Left kidney (tissue), 2 donors: ENCODE data around the gene OSBPL5. TPM values are rescaled to one million over a fixed set of nuclear protein-coding genes. Genes with fewer than 3 reads are reported as not detected.
"Not testable (repeated sequence)": the region's sequence is repeated elsewhere in the genome, so short reads cannot be mapped to it uniquely, and the experiment has no call there.

Source experiments
- DNase-seq: peaks from one replicate; pipeline ENCODE4 v3.0.0-alpha.2; 2013
- polyA plus RNA-seq: library from polyadenylated mRNA; unstranded; fragments of 120-200 nt; gene quantifications from one replicate; pipeline ENCODE4 v1.2.1, GENCODE V29; 2013; ENCODE audit not compliant: insufficient read length

Gene OSBPL5
- polyA plus RNA-seq, 1 donor = 20.5 TPM

GRCh38 chr11:3083321-3083720, 81.8 kb downstream of the OSBPL5 start:
- no peak for DNase-seq

- DNase-seq = no peak
These were observed 83.7 kb downstream of the OSBPL5 start for GRCh38 chr11:3081386-3081751.

GRCh38 chr11:3080733-3081385, 84.3 kb downstream of the OSBPL5 start:
- DNase-seq = no peak

GRCh38 chr11:3080104-3080503, 85.0 kb downstream of the OSBPL5 start:
- no peak for DNase-seq

GRCh38 chr11:3077846-3078440, 87.2 kb downstream of the OSBPL5 start:
- no peak for DNase-seq

- no peak for DNase-seq
These were observed 87.8 kb downstream of the OSBPL5 start for GRCh38 chr11:3077189-3077836.

GRCh38 chr11:3074912-3075589, 90.1 kb downstream of the OSBPL5 start:
- no peak for DNase-seq

GRCh38 chr11:3073029-3073435, 92.1 kb downstream of the OSBPL5 start:
- DNase-seq = peak; percentile 22

GRCh38 chr11:3069425-3069824, 95.7 kb downstream of the OSBPL5 start:
- no peak for DNase-seq

GRCh38 chr11:3066308-3066707, 98.8 kb downstream of the OSBPL5 start:
- not testable (repeated sequence) for DNase-seq

- not testable (repeated sequence) for DNase-seq
These were observed 100.4 kb downstream of the OSBPL5 start for GRCh38 chr11:3064709-3065108.

- DNase-seq = not testable (repeated sequence)
These were observed 101.2 kb downstream of the OSBPL5 start for GRCh38 chr11:3063876-3064275.

- DNase-seq = not testable (repeated sequence)
These were observed 101.7 kb downstream of the OSBPL5 start for GRCh38 chr11:3063432-3063831.

GRCh38 chr11:3060436-3061025, 104.6 kb downstream of the OSBPL5 start:
- DNase-seq = no peak

GRCh38 chr11:3058753-3059664, 106.1 kb downstream of the OSBPL5 start:
- no peak for DNase-seq

GRCh38 chr11:3057069-3057963, 107.8 kb downstream of the OSBPL5 start, which contains the start of gene CARS1:
CARS1 (minus strand) TSS chr11:3057423; CDS start chr11:3057367, 56 bp downstream.
- peak; percentile 90 for DNase-seq

GRCh38 chr11:3056296-3057068, 108.6 kb downstream of the OSBPL5 start:
- no peak for DNase-seq

- DNase-seq = no peak
These were observed 109.2 kb downstream of the OSBPL5 start for GRCh38 chr11:3055891-3056290.

GRCh38 chr11:3052567-3052966, 112.5 kb downstream of the OSBPL5 start:
- no peak for DNase-seq

GRCh38 chr11:3052109-3052479, 113.0 kb downstream of the OSBPL5 start:
- DNase-seq = no peak
